ENCODE measurements around the gene NFYC.

Gene NFYC

DNA sequence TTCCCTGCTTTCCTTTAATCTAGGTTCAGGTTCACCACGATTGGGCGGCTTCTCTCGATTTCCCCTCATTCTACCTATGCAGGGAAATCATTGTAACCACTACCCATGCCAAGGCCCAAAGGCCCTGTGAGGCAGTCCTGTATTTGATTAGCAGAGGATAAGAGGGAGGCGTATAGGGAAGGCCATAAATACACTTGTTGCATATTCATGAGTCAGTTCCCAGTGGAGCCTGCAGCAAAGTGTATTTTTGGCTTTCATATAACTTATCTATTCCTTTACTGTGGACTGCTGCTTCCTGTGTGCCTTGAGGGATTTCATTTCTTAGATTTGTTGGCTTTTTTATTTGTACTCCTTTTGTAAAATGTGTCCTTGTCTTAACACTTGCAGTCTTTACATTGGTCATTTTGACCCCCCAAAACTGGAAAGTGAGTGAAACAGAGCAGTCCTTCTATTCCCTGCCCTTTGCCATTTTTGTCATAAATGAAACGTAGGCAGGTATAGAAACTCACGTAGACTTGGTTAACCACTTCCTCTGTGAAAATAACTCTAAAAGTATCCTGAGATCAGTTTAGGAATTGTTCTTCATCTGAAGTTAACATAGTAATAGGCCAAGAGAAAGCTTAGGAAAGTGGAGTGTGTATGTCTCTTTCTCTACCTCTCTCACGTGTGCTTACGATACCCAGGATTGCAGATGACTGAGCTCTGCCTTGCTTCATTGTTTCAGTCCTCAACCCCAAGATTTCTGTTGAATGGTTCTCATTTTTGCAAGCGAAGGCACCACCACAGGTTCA lies 72.4 kb downstream of the NFYC start:
- no peak overlapping the region for H3K4me3 ChIP-seq (ENCODE audit: low read depth, low read length)
- TF ChIP-seq, protein P1, sequence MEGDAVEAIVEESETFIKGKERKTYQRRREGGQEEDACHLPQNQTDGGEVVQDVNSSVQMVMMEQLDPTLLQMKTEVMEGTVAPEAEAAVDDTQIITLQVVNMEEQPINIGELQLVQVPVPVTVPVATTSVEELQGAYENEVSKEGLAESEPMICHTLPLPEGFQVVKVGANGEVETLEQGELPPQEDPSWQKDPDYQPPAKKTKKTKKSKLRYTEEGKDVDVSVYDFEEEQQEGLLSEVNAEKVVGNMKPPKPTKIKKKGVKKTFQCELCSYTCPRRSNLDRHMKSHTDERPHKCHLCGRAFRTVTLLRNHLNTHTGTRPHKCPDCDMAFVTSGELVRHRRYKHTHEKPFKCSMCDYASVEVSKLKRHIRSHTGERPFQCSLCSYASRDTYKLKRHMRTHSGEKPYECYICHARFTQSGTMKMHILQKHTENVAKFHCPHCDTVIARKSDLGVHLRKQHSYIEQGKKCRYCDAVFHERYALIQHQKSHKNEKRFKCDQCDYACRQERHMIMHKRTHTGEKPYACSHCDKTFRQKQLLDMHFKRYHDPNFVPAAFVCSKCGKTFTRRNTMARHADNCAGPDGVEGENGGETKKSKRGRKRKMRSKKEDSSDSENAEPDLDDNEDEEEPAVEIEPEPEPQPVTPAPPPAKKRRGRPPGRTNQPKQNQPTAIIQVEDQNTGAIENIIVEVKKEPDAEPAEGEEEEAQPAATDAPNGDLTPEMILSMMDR (IDR thresholded peaks at IDR 0.05; ENCODE audit: low read depth, low read length) = no peak

DNA sequence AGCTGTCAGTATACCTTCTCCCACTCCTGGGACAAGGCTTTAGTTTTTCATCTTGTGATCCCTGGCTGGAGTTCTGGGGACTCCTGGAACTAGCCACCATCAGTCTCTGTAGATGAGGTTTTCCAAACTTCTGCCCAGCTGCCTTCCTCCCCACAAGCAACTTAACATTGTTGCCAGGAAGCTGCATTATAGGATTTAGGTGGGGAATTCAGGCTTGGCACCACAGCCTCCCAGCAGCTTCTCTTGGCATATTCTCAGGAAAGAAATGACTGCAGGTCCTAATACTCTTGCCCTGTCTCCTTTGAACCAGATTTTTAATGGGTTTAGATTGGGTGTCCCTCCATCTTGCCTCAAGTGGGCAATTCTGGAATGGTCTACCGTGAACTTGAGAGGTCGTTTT lies 73.5 kb downstream of the NFYC start:
- H3K4me3 ChIP-seq (ENCODE audit: low read depth, low read length) = no peak overlapping the region
- TF ChIP-seq, protein P1 (IDR thresholded peaks at IDR 0.05; ENCODE audit: low read depth, low read length) = no peak

DNA sequence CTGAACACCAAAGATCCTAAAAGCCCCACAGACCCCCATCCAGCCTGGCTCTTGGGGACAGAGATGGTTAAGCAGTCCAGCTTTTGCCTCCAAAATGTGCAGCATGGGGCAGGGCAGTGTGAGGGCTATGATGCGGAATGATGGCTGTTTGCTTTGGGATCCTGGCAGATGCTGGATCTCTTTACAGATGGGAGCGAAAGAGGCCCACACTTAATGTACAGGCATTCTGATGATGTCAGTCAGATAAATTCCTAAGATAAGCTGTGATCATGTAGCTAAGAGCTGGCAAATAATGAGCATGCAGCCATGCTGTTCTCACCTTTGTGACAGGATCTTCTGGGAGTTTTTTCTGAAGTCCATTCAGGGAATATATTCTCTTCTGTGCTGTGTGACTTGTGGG lies 74.5 kb downstream of the NFYC start:
- TF ChIP-seq, protein P1 (IDR thresholded peaks at IDR 0.05; ENCODE audit: low read depth, low read length) = no peak

DNA sequence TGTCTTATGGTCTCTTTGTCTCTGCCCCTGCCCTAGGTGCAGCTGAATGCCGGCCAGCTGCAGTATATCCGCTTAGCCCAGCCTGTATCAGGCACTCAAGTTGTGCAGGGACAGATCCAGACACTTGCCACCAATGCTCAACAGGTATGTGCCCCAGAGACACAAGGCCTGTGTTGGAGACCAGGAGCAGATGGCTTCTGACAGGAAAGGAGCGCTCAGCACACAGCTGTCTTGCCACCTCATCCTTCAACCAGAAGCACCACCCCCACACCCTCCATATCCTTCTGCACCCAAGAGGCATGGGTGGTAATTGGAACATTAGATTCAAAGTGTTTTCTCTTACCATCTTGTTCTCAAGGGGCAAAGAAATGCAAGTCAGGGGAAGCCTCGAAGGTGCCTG lies 75.1 kb downstream of the NFYC start:
- TF ChIP-seq, protein P1 (IDR thresholded peaks at IDR 0.05; ENCODE audit: low read depth, low read length) = no peak
- H3K4me3 ChIP-seq (ENCODE audit: low read depth, low read length) = no peak overlapping the region

More for the DNA sequence above, 74.5 kb downstream of the NFYC start:
- no peak overlapping the region for H3K4me3 ChIP-seq (ENCODE audit: low read depth, low read length)

DNA sequence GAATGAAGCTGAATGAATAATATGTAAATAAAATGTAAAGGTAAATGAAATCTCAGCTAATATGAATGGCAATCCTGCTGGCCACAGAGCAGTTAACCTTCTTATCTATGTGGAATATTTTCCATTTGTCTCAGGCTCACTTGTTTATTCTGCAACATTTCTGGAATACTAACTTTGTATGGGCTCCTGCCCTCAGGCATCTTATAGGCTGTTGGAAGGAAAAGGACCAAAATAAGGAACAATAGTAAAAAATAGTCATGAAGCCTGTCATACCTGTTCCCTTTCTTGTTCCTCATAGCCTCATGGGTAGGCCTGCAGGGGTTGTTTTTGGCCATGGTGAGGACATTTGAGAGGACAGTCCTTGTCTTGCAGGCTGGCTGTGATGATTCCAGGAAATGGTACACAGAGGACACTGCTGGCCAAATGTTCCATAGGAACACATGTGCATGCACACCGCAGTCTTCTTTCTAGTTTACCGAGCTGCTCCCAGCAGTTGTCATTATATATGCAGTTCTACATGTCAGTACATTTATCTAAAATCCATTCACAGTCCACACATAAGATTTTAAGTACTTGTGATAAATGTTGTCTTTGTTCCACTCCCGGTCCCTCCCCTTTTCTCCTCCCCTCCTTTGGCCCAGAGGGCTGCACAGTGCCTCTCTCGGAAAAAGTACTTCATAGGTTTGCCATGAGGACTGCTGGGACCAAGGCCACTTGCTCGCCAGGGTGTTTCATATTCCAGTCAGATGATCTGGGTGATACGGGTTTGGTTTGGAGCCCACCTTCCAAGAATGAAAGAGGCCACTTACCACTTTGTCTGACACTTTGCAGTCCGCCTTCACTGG lies 76.9 kb downstream of the NFYC start:
- TF ChIP-seq, protein P1 (IDR thresholded peaks at IDR 0.05; ENCODE audit: low read depth, low read length) = no peak
- H3K4me3 ChIP-seq (ENCODE audit: low read depth, low read length) = no peak overlapping the region

DNA sequence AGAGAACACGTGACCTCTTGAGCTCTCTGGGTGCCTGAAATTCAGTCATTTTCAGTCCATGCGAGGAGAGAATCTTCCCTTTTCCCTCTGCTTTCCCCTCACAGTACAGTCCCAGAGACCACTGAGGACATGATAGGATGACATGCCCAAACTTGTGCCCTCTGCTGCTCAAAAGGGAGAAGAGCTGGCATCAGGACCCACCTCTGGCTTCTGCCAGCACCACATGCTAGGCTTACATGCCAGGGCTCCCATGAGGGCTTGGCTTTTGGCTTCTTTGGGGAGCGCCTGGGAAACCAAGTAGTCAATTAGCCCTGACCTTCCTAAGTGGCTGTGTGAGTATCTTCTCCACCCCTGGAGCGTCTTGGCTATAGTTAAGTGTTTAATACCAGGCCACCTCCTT lies 78.3 kb downstream of the NFYC start:
- TF ChIP-seq, protein P1 (IDR thresholded peaks at IDR 0.05; ENCODE audit: low read depth, low read length) = no peak; the same call in 1 of the 2 replicates

More for the DNA sequence above, 78.3 kb downstream of the NFYC start:
- no peak overlapping the region for H3K4me3 ChIP-seq (ENCODE audit: low read depth, low read length)

Data from WI38 (cell line).